ENCODE data around the gene RAD51D. TPM values are rescaled to one million over a fixed set of nuclear protein-coding genes. Genes with fewer than 3 reads are reported as not detected.

The RAD51D gene
- polyA plus RNA-seq, 1 donor from 2014 or later, result 19.0 TPM

GRCh38 chr17:35141681-35142466 lies 22.2 kb upstream of the RAD51D start, which contains the start of gene NLE1:
TSS of gene NLE1 (minus strand) at chr17:35142303. CDS start at chr17:35142275, 28 bp downstream.
- Histone ChIP-seq H3K4me3 (ENCODE audit: low read length) (peak within 1 kb of the TSS; percentile 81), H3K27me3 (ENCODE audit: insufficient read depth, low read depth, low read length) (no peaks in the 10 kb centered on the region), H3K9me3 (ENCODE audit: low read length) (no peaks in the 10 kb centered on the region), H3F3A (ENCODE audit: insufficient read depth, low read length, poor library complexity, severe bottlenecking) (no peaks in the 10 kb centered on the region), H3K4me2 (ENCODE audit: low read length) (peak within 1 kb of the TSS; percentile 48), H4K20me1 (ENCODE audit: insufficient read depth) (no peaks in the 10 kb centered on the region), H3K9ac (ENCODE audit: low read length) (peak within 1 kb of the TSS; percentile 86), H3K79me2 (replicated peaks; ENCODE audit: insufficient read depth, low read length) (peaks cover 10% of the 10 kb centered on the region), H3K9me2 (ENCODE audit: insufficient read depth, low read length) (no peaks in the 10 kb centered on the region), H3K36me3 (ENCODE audit: insufficient read depth, low read length) (no peaks in the 10 kb centered on the region), H3K27ac (ENCODE audit: low read length) (peak within 1 kb of the TSS; percentile 67), H2AFZ (ENCODE audit: low read depth, low read length) (peak within 1 kb of the TSS; percentile 98)
- TF ChIP-seq POLR2AphosphoS5 (IDR thresholded peaks at IDR 0.05) (peak; percentile 84), REST (IDR thresholded peaks at IDR 0.05; ENCODE audit: borderline replicate concordance) (peak; percentile 67), RAD21 (conservative IDR thresholded peaks at IDR 0.05) (peak; percentile 57), SMC3 (conservative IDR thresholded peaks at IDR 0.05; ENCODE audit: poor library complexity) (peak; percentile 72), EZH2 (IDR thresholded peaks at IDR 0.05; ENCODE audit: borderline replicate concordance, insufficient read depth, low read length, poor library complexity, severe bottlenecking) (no peak), CTCF (IDR thresholded peaks at IDR 0.05; ENCODE audit: poor library complexity, severe bottlenecking) (peak; percentile 97), MXI1 (conservative IDR thresholded peaks at IDR 0.05; ENCODE audit: poor library complexity, severe bottlenecking) (peak; percentile 98), TAF1 (IDR thresholded peaks at IDR 0.05; ENCODE audit: low read depth) (peak; percentile 83), EP300 (conservative IDR thresholded peaks at IDR 0.05; ENCODE audit: poor library complexity, severe bottlenecking) (peak; percentile 37)

- Histone ChIP-seq H3K4me2 (ENCODE audit: low read length) (no peak overlapping the region), H3K4me3 (ENCODE audit: low read length) (no peak overlapping the region), H3K27ac (ENCODE audit: low read length) (no peak overlapping the region), H3K9me3 (ENCODE audit: low read length) (no peaks in the 10 kb centered on the region), H3K79me2 (replicated peaks; ENCODE audit: insufficient read depth, low read length) (peaks cover 10% of the 10 kb centered on the region), H2AFZ (ENCODE audit: low read depth, low read length) (no peak overlapping the region), H3K27me3 (ENCODE audit: insufficient read depth, low read depth, low read length) (no peaks in the 10 kb centered on the region), H3K9me2 (ENCODE audit: insufficient read depth, low read length) (no peaks in the 10 kb centered on the region), H4K20me1 (ENCODE audit: insufficient read depth) (no peaks in the 10 kb centered on the region), H3F3A (ENCODE audit: insufficient read depth, low read length, poor library complexity, severe bottlenecking) (no peaks in the 10 kb centered on the region), H3K36me3 (ENCODE audit: insufficient read depth, low read length) (no peaks in the 10 kb centered on the region), H3K9ac (ENCODE audit: low read length) (no peak overlapping the region)
- TF ChIP-seq REST (IDR thresholded peaks at IDR 0.05; ENCODE audit: borderline replicate concordance) (no peak), RAD21 (conservative IDR thresholded peaks at IDR 0.05) (no peak), EZH2 (IDR thresholded peaks at IDR 0.05; ENCODE audit: borderline replicate concordance, insufficient read depth, low read length, poor library complexity, severe bottlenecking) (no peak), EP300 (conservative IDR thresholded peaks at IDR 0.05; ENCODE audit: poor library complexity, severe bottlenecking) (no peak), TAF1 (IDR thresholded peaks at IDR 0.05; ENCODE audit: low read depth) (no peak), MXI1 (conservative IDR thresholded peaks at IDR 0.05; ENCODE audit: poor library complexity, severe bottlenecking) (no peak), SMC3 (conservative IDR thresholded peaks at IDR 0.05; ENCODE audit: poor library complexity) (no peak)
Measured at GRCh38 chr17:35138218-35138617, 18.6 kb upstream of the RAD51D start.

Data from neural cell (in vitro differentiated cells).